Transverse colon (tissue), 4 donors: ENCODE results near the gene MEF2D. TPM values are rescaled to one million over a fixed set of nuclear protein-coding genes. Genes with fewer than 3 reads are reported as not detected.

Source experiments
- DNase-seq: peaks from one replicate; pipeline ENCODE4 v3.0.0-alpha.2; 2019
- H3K27ac ChIP-seq, 4 donors: fragments of 200-600 bp; sonication (generic); 2 replicates each; pipeline ENCODE4 v1.5.1; 2016 to 2018; ENCODE audit warnings: inconsistent platforms in 4 of 4
- H3K27me3 ChIP-seq: fragments of 200-600 bp; sonication (generic); 2 replicates; pipeline ENCODE4 v1.5.1; 2017; ENCODE audit warnings: inconsistent platforms
- H3K36me3 ChIP-seq, 4 donors: fragments of 200-600 bp; sonication (generic); 2 replicates each; pipeline ENCODE4 v1.5.1; 2017 to 2019; ENCODE audit warnings: inconsistent platforms in 4 of 4
- H3K4me1 ChIP-seq, 4 donors: fragments of 200-600 bp; sonication (generic); 2 replicates each; pipeline ENCODE4 v1.5.1; 2017 to 2020; ENCODE audit warnings: inconsistent platforms in 4 of 4
- H3K4me3 ChIP-seq, 4 donors: fragments of 200-600 bp; sonication (generic); 1 replicate in 1 of 4; 2 replicates in 3 of 4; pipeline versions ENCODE4 v1.5.1 to v1.6.1; 2017 to 2019; ENCODE audit warnings: inconsistent platforms in 4 of 4
- H3K9me3 ChIP-seq, 2 donors: fragments of 200-600 bp; sonication (generic); 2 replicates each; pipeline ENCODE4 v1.5.1; 2017 to 2019; ENCODE audit warnings: inconsistent platforms in 2 of 2
- CTCF ChIP-seq, 5 experiments: fragments of 200-600 bp in 3 of 5; fragments of 450-650 bp in 2 of 5; sonication (generic) in 3 of 5; IDR thresholded peaks; 1 replicate in 2 of 5; 2 replicates in 3 of 5; pipeline ENCODE4 v1.5.1; 2016 to 2017; ENCODE audit warnings: antibody characterized with exemption in 5 of 5, inconsistent platforms in 3 of 5, mild to moderate bottlenecking in 2 of 5, moderate library complexity in 1 of 5
- EP300 ChIP-seq: sonication (generic); formaldehyde crosslinking; IDR thresholded peaks from one replicate; pipeline ENCODE4 v1.6.1; 2017; ENCODE audit warnings: antibody characterized with exemption, low read depth
- POLR2A ChIP-seq: fragments of 450-650 bp; IDR thresholded peaks from one replicate; pipeline ENCODE4 v1.6.1; 2016; ENCODE audit warnings: antibody characterized with exemption, mild to moderate bottlenecking, moderate library complexity
- POLR2AphosphoS5 ChIP-seq, 3 donors: sonication (generic); formaldehyde crosslinking; IDR thresholded peaks; one replicate each; pipeline ENCODE4 v1.6.1; 2016; ENCODE audit warnings: antibody characterized with exemption in 3 of 3
- WGBS, 2 donors: methylation state at CpG; one replicate each; pipeline ENCODE4 v1.1.5; 2018; ENCODE audit warnings: low coverage in 1 of 2; 5-methylcytosine and 5-hydroxymethylcytosine counted together
- in situ Hi-C, 4 donors: fragments of 200-750 bp; cut with MboI; loops; one replicate each; pipeline versions ENCODE4 v1.15.0 to v1.15.1; 2017; ENCODE audit warnings: low sequenced_read_pairs in 3 of 4, low pct_ligation_motif_present in 1 of 4, low pct_unique_long_range_greater_than_20kb in 1 of 4
- intact Hi-C: fragments of 100-400 bp; cut with DNase I; formaldehyde crosslinking; loops from one replicate; pipeline ENCODE4 v1.15.1; 2023; ENCODE audit warnings: low total_unique reads
- total RNA-seq, 4 donors: library from RNA; depleted of rRNA; stranded (reverse); fragments of >200 nt; gene quantifications; one replicate each; pipeline ENCODE4 v1.1.0, GENCODE V29; 2016

The MEF2D gene
- total RNA-seq, 4 donors from 2014 or later: 26.1 to 200 (median 85.7) TPM

DNA sequence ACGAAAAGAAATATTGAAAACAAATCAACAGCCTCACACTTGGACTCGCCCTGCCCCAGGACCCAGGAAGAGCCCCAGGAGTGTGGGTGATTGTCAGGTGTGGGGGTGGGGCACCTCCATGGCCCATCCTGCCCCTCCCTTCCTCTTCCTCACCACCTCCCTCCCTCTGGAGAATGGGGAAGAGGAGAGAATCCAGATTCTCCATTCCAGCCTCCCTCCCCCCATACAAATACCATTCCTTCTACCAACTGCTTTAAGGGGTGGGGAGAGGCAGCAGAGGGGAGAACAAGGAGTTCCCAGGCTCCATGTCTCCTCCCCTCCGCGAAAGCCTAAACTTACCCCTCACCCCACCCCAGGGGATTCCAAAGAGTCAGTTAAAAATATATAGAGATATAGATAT, 36.7 kb downstream of the MEF2D start:
- Histone ChIP-seq H3K9me3 (no peaks in the 10 kb centered on the region), H3K4me1 (peaks cover 8 to 49% (median 43%) of the 10 kb centered on the region in 4 donors), H3K4me3 (no peak overlapping the region), H3K36me3 (peaks cover 0 to 31% (median 12%) of the 10 kb centered on the region in 4 donors), H3K27ac (peak overlapping the region; percentile 57 to 73 (median 70)), H3K27me3 (no peaks in the 10 kb centered on the region)
- intact Hi-C loops (no loop called here), in situ Hi-C loops (no loop called here)
- no peak for DNase-seq
- 70 to 74% methylated on average over 2 to 4 of the region's 4 CpGs for WGBS, 2 donors
- TF ChIP-seq POLR2A (no peak), EP300 (peak; percentile 76), CTCF (IDR thresholded peaks at IDR 0.05) (no peak), POLR2AphosphoS5 (IDR thresholded peaks at IDR 0.05) (peak in 2 of 3 donors; percentile 27 to 62)

GRCh38 chr1:156462954-156463795, 37.4 kb downstream of the MEF2D start:
- WGBS, 2 donors: 64 to 80% methylated on average over 6 to 20 of the region's 20 CpGs
- intact Hi-C loops (no loop called here), in situ Hi-C loops (no loop called here)
- DNase-seq: no peak
- Histone ChIP-seq H3K9me3 (no peaks in the 10 kb centered on the region), H3K36me3 (peaks cover 0 to 24% (median 9%) of the 10 kb centered on the region in 4 donors), H3K4me3 (no peak overlapping the region), H3K27me3 (no peaks in the 10 kb centered on the region), H3K27ac (peak overlapping the region; percentile 57 to 73 (median 70)), H3K4me1 (peaks cover 8 to 53% (median 43%) of the 10 kb centered on the region in 4 donors)
- TF ChIP-seq POLR2AphosphoS5 (IDR thresholded peaks at IDR 0.05) (no peak), POLR2A (no peak), EP300 (no peak), CTCF (IDR thresholded peaks at IDR 0.05) (no peak)

GRCh38 chr1:156461781-156462647, 38.6 kb downstream of the MEF2D start:
- peaks cover 0 to 13% (median 3%) of the 10 kb centered on the region in 4 donors for H3K36me3 ChIP-seq
- no peaks in the 10 kb centered on the region for H3K27me3 ChIP-seq
- in situ Hi-C loops: no loop called here
- peak overlapping the region; percentile 50 to 73 (median 60) for H3K27ac ChIP-seq
- DNase-seq: peak; percentile 69
- H3K4me3 ChIP-seq: no peak overlapping the region
- H3K9me3 ChIP-seq: no peaks in the 10 kb centered on the region
- TF ChIP-seq POLR2AphosphoS5 (IDR thresholded peaks at IDR 0.05): peak in 1 of 3 donors; percentile 54
- TF ChIP-seq POLR2A: no peak
- 54 to 55% methylated on average over 6 to 17 of the region's 17 CpGs for WGBS, 2 donors
- intact Hi-C loops: no loop called here
- peaks cover 8 to 58% (median 46%) of the 10 kb centered on the region in 4 donors for H3K4me1 ChIP-seq

DNA sequence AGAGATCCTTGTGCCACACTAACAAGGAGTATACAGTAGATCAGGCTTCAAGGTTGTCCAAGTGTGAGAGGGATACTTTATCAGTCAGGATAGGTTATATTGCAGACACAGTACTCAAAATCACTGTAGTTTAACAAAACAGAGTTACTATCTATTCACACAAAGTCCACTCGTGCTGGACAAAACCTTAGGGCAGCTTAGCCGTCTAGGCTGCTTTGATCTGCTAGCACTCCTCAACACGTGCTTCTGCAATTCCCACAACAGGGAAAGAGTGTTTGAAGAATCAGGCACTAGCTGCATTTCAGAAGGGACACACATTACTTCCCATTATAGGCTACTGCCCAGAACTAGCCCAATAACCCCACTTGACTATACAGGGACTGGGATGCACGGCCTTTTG, 39.5 kb downstream of the MEF2D start:
- Histone ChIP-seq H3K9me3 (no peaks in the 10 kb centered on the region), H3K27ac (peak overlapping the region; percentile 50 to 73 (median 60)), H3K4me1 (peaks cover 8 to 56% (median 42%) of the 10 kb centered on the region in 4 donors), H3K36me3 (peaks cover 0 to 5% (median 0%) of the 10 kb centered on the region in 4 donors), H3K4me3 (no peak overlapping the region), H3K27me3 (no peaks in the 10 kb centered on the region)
- intact Hi-C loops: no loop called here
- TF ChIP-seq POLR2AphosphoS5 (IDR thresholded peaks at IDR 0.05): no peak
- DNase-seq: no peak
- WGBS, 2 donors: 47 to 78% methylated on average over 3 to 4 of the region's 4 CpGs
- in situ Hi-C loops: no loop called here

- no peaks in the 10 kb centered on the region for H3K9me3 ChIP-seq
- WGBS, 2 donors: 57 to 95% methylated on average over 1 of the region's 1 CpG
- no peak overlapping the region for H3K4me3 ChIP-seq
- no peaks in the 10 kb centered on the region for H3K36me3 ChIP-seq
- TF ChIP-seq POLR2AphosphoS5 (IDR thresholded peaks at IDR 0.05) (no peak), POLR2A (no peak), CTCF (IDR thresholded peaks at IDR 0.05) (no peak), EP300 (no peak)
- intact Hi-C loops (no loop called here), in situ Hi-C loops (no loop called here)
- no peaks in the 10 kb centered on the region for H3K27me3 ChIP-seq
- DNase-seq: no peak
- peak overlapping the region; percentile 2 to 57 (median 28) for H3K27ac ChIP-seq
- H3K4me1 ChIP-seq: peaks cover 8 to 52% (median 40%) of the 10 kb centered on the region in 4 donors
Observed at GRCh38 chr1:156460525-156460924, 40.0 kb downstream of the MEF2D start.
